HG03520 (cell line): Measurements from ENCODE around the gene BTRC.

Source experiments
- ATAC-seq: cut with Tn5 transposase; IDR thresholded peaks from one replicate; pipeline ENCODE4 v1.9.1; 2021; ENCODE audit warnings: mild to moderate bottlenecking, moderate library complexity; ENCODE audit not compliant: unreplicated experiment

The BTRC gene

GRCh38 chr10:101441541-101442455, 87.8 kb downstream of the BTRC start:
- no peak for ATAC-seq

- no peak for ATAC-seq
These were observed 88.5 kb downstream of the BTRC start for GRCh38 chr10:101442456-101442800.

GRCh38 chr10:101444058-101444898, 90.3 kb downstream of the BTRC start:
- ATAC-seq, result no peak

GRCh38 chr10:101446071-101446470, 92.1 kb downstream of the BTRC start:
- no peak for ATAC-seq

GRCh38 chr10:101446947-101447346, 93.0 kb downstream of the BTRC start:
- ATAC-seq, result no peak

- ATAC-seq, result no peak
These were observed 93.5 kb downstream of the BTRC start for GRCh38 chr10:101447477-101447876.

GRCh38 chr10:101450277-101451080, 96.5 kb downstream of the BTRC start:
- no peak for ATAC-seq

- no peak for ATAC-seq
These were observed 97.3 kb downstream of the BTRC start for GRCh38 chr10:101451261-101451660.

GRCh38 chr10:101451667-101452069, 97.7 kb downstream of the BTRC start:
- ATAC-seq, result no peak

- ATAC-seq, result no peak
These were observed 98.2 kb downstream of the BTRC start for GRCh38 chr10:101452176-101452575.

- ATAC-seq, result no peak
These were observed 98.6 kb downstream of the BTRC start for GRCh38 chr10:101452593-101452992.

- ATAC-seq, result no peak
These were observed 99.4 kb downstream of the BTRC start for GRCh38 chr10:101453318-101453717.

GRCh38 chr10:101453791-101454718, 100.1 kb downstream of the BTRC start:
- no peak for ATAC-seq

GRCh38 chr10:101458869-101459268, 104.9 kb downstream of the BTRC start:
- ATAC-seq, result no peak

GRCh38 chr10:101464082-101464481, 110.1 kb downstream of the BTRC start:
- ATAC-seq, result no peak

- ATAC-seq, result no peak
These were observed 110.6 kb downstream of the BTRC start for GRCh38 chr10:101464599-101464998.

GRCh38 chr10:101466016-101466912, 112.3 kb downstream of the BTRC start:
- ATAC-seq, result no peak

GRCh38 chr10:101467286-101467770, 113.4 kb downstream of the BTRC start:
- ATAC-seq, result no peak

- ATAC-seq, result no peak
These were observed 114.2 kb downstream of the BTRC start for GRCh38 chr10:101468159-101468558.
